Testis (tissue), 3 donors: ENCODE results near the gene KIF3B. TPM values are rescaled to one million over a fixed set of nuclear protein-coding genes. Genes with fewer than 3 reads are reported as not detected.
"Not testable (repeated sequence)": the region's sequence is repeated elsewhere in the genome, so short reads cannot be mapped to it uniquely, and the experiment has no call there.

Experiments used
- DNase-seq: peaks from one replicate; pipeline ENCODE4 v3.0.0-alpha.2; 2019
- H3K27ac ChIP-seq, 2 donors: fragments of 200-600 bp; sonication (generic); one replicate each; pipeline ENCODE4 v1.5.1; 2019
- H3K27me3 ChIP-seq: fragments of 200-600 bp; sonication (generic); one replicate; pipeline ENCODE4 v1.5.1; 2019
- H3K36me3 ChIP-seq: fragments of 200-600 bp; sonication (generic); one replicate; pipeline ENCODE4 v1.5.1; 2017; ENCODE audit warnings: low read depth; ENCODE audit errors: missing control alignments
- H3K4me1 ChIP-seq: fragments of 200-600 bp; sonication (generic); one replicate; pipeline ENCODE4 v1.5.1; 2019
- H3K4me3 ChIP-seq, 2 donors: fragments of 200-600 bp; sonication (generic); one replicate each; pipeline ENCODE4 v1.5.1; 2017 to 2019
- H3K9me3 ChIP-seq: fragments of 200-600 bp; sonication (generic); one replicate; pipeline ENCODE4 v1.5.1; 2017
- CTCF ChIP-seq, 3 experiments: fragments of 450-650 bp in 2 of 3; fragments of 200-600 bp in 1 of 3; sonication (generic) in 1 of 3; IDR thresholded peaks; one replicate each; pipeline ENCODE4 v1.5.1; 2016 to 2019; ENCODE audit warnings: antibody characterized with exemption in 3 of 3, mild to moderate bottlenecking in 2 of 3, moderate library complexity in 1 of 3
- POLR2A ChIP-seq: fragments of 450-650 bp; IDR thresholded peaks from one replicate; pipeline ENCODE4 v1.6.1; 2017; ENCODE audit warnings: antibody characterized with exemption, mild to moderate bottlenecking, moderate library complexity
- WGBS, 2 donors: methylation state at CpG; one replicate each; pipeline ENCODE4 v1.1.5; 2018; 5-methylcytosine and 5-hydroxymethylcytosine counted together
- intact Hi-C: fragments of 100-400 bp; cut with DNase I; formaldehyde crosslinking; loops from one replicate; pipeline ENCODE4 v1.15.1; 2023; ENCODE audit warnings: low total_unique reads
- polyA plus RNA-seq: library from polyadenylated mRNA; stranded (reverse); fragments of 350-450 nt; fragmentation: Illumina TruSeq; extraction: RNeasy Lipid Tissue Mini Kit (QIAGEN cat#74804); gene quantifications from one replicate; pipeline ENCODE4 v1.2.3, GENCODE V29; 2014; ENCODE audit warnings: low read depth, low replicate concordance; ENCODE audit not compliant: insufficient read depth
- total RNA-seq, 2 donors: library from RNA; depleted of rRNA; stranded (reverse); fragments of >200 nt; gene quantifications; one replicate each; pipeline ENCODE4 v1.2.3, GENCODE V29; 2016

KIF3B gene
- total and polyA plus RNA-seq, 3 donors from 2014 or later: 33.1 to 55.6 (median 41.2) TPM

- H3K27ac ChIP-seq: no peak overlapping the region
- no peaks in the 10 kb centered on the region for H3K27me3 ChIP-seq
- no peaks in the 10 kb centered on the region for H3K36me3 ChIP-seq
- 88 to 90% methylated on average over 3 of the region's 3 CpGs for WGBS, 2 donors
- intact Hi-C loops: no loop called here
- no peak overlapping the region for H3K4me3 ChIP-seq
- TF ChIP-seq CTCF (IDR thresholded peaks at IDR 0.05): no peak
- TF ChIP-seq POLR2A: no peak
- peaks cover 8% of the 10 kb centered on the region for H3K4me1 ChIP-seq
- no peak for DNase-seq
- H3K9me3 ChIP-seq: no peaks in the 10 kb centered on the region
Measured at GRCh38 chr20:32274359-32274758, 3.1 kb upstream of the KIF3B start.

GRCh38 chr20:32275163-32275562 lies 2.3 kb upstream of the KIF3B start:
- intact Hi-C loops, H3K9me3 ChIP-seq: not testable (repeated sequence)
- WGBS, 2 donors: 92 to 98% methylated on average over 3 of the region's 3 CpGs

GRCh38 chr20:32278199-32278643 lies 770 bp downstream of the KIF3B start:
- TF ChIP-seq POLR2A (no peak), CTCF (IDR thresholded peaks at IDR 0.05) (no peak)
- Histone ChIP-seq H3K27ac (peak overlapping the region; percentile 59 to 66), H3K4me1 (peaks cover 8% of the 10 kb centered on the region), H3K36me3 (no peaks in the 10 kb centered on the region), H3K4me3 (peak overlapping the region; percentile 82 to 84), H3K9me3 (no peaks in the 10 kb centered on the region), H3K27me3 (no peaks in the 10 kb centered on the region)
- intact Hi-C loops: no loop called here
- DNase-seq: no peak
- WGBS, 2 donors: 32 to 44% methylated on average over 4 of the region's 4 CpGs

More at GRCh38 chr20:32275163-32275562, 2.3 kb upstream of the KIF3B start:
- H3K27ac ChIP-seq, H3K27me3 ChIP-seq, H3K4me1 ChIP-seq, H3K4me3 ChIP-seq, H3K36me3 ChIP-seq, DNase-seq: not testable (repeated sequence)

GRCh38 chr20:32281711-32282110 lies 4.3 kb downstream of the KIF3B start:
- H3K9me3 ChIP-seq: no peaks in the 10 kb centered on the region
- TF ChIP-seq POLR2A: no peak
- TF ChIP-seq CTCF (IDR thresholded peaks at IDR 0.05): no peak
- H3K4me3 ChIP-seq: no peak overlapping the region
- intact Hi-C loops: no loop called here
- H3K27ac ChIP-seq: no peak overlapping the region
- H3K36me3 ChIP-seq: no peaks in the 10 kb centered on the region
- H3K27me3 ChIP-seq: no peaks in the 10 kb centered on the region
- peaks cover 16% of the 10 kb centered on the region for H3K4me1 ChIP-seq
- DNase-seq: no peak
- 91% methylated on average over 4 of the region's 4 CpGs for WGBS, 2 donors

- no peaks in the 10 kb centered on the region for H3K27me3 ChIP-seq
- no peaks in the 10 kb centered on the region for H3K36me3 ChIP-seq
- TF ChIP-seq CTCF (IDR thresholded peaks at IDR 0.05) (no peak), POLR2A (no peak)
- peaks cover 16% of the 10 kb centered on the region for H3K4me1 ChIP-seq
- DNase-seq: no peak
- no peak overlapping the region for H3K4me3 ChIP-seq
- 48 to 69% methylated on average over 4 of the region's 4 CpGs for WGBS, 2 donors
- intact Hi-C loops: no loop called here
- H3K27ac ChIP-seq: no peak overlapping the region
- H3K9me3 ChIP-seq: no peaks in the 10 kb centered on the region
Measured at GRCh38 chr20:32282461-32282860, 5.0 kb downstream of the KIF3B start.
